OCI-LY3 (cell line): ENCODE data around the gene C11orf54.
A peak's percentile ranks its signal among the peaks of the same experiment; 100 is the strongest.

Source experiments
- H2AFZ ChIP-seq: fragments of 200-600, 300-600 bp; shearing (Covaris generic); 2 replicates; pipeline ENCODE4 v1.6.0; 2014; ENCODE audit warnings: antibody characterized with exemption, low read depth, low read length
- H3K27ac ChIP-seq: fragments of 200-600, 300-600 bp; sonication (generic); 2 replicates; pipeline ENCODE4 v1.5.1; 2014; ENCODE audit warnings: mild to moderate bottlenecking, low read length, moderate library complexity, mixed read lengths
- H3K27me3 ChIP-seq: fragments of 200-600, 300-600 bp; sonication (generic); 2 replicates; pipeline ENCODE4 v1.6.1; 2014; ENCODE audit warnings: low read depth, low read length, mixed read lengths
- H3K36me3 ChIP-seq: fragments of 200-600, 300-600 bp; sonication (generic); replicated peaks from 2 replicates; pipeline ENCODE3; 2014; ENCODE audit warnings: low read depth, low read length, mixed read lengths
- H3K4me1 ChIP-seq: fragments of 300-600, 200-600 bp; sonication (generic); 2 replicates; pipeline ENCODE4 v1.6.1; 2014; ENCODE audit warnings: low read length, mixed read lengths
- H3K4me2 ChIP-seq: fragments of 200-600, 300-600 bp; sonication (generic); 2 replicates; pipeline ENCODE4 v1.6.1; 2014; ENCODE audit warnings: low read length, mixed read lengths
- H3K4me3 ChIP-seq: fragments of 300-600, 200-600 bp; sonication (generic); 2 replicates; pipeline ENCODE4 v1.5.1; 2014; ENCODE audit warnings: antibody characterized with exemption, mild to moderate bottlenecking, low read length, moderate library complexity
- H3K79me2 ChIP-seq: fragments of 300-600, 200-600 bp; shearing (Covaris generic); 2 replicates; pipeline ENCODE4 v1.6.1; 2014; ENCODE audit warnings: mild to moderate bottlenecking, low read length, mixed read lengths
- H3K9ac ChIP-seq: fragments of 300-600, 200-600 bp; shearing (Covaris generic); 2 replicates; pipeline ENCODE4 v1.6.0; 2014; ENCODE audit warnings: mild to moderate bottlenecking, low read length, moderate library complexity
- H3K9me3 ChIP-seq: fragments of 200-600, 300-600 bp; shearing (Covaris generic); 2 replicates; pipeline ENCODE4 v1.6.1; 2014; ENCODE audit warnings: low read length, mixed read lengths; ENCODE audit not compliant: insufficient read depth
- H4K20me1 ChIP-seq: fragments of 200-600, 300-600 bp; sonication (generic); 2 replicates; pipeline ENCODE4 v1.6.1; 2016; ENCODE audit warnings: low read length, mixed read lengths; ENCODE audit not compliant: insufficient read depth
- CTCF ChIP-seq: fragments of 200-600, 300-600 bp; sonication (generic); IDR thresholded peaks from 2 replicates; pipeline ENCODE4 v1.5.1; 2014; ENCODE audit warnings: antibody characterized with exemption, low read length, low read depth
- EZH2phosphoT487 ChIP-seq: fragments of 200-600 bp; shearing (Covaris generic); IDR thresholded peaks from 2 replicates; pipeline ENCODE4 v1.6.1; 2018; ENCODE audit warnings: antibody characterized with exemption, mixed run types, low read depth

Gene C11orf54

GRCh38 chr11:93738647-93739081 is 2.8 kb upstream of the C11orf54 start:
- no peaks in the 10 kb centered on the region for H3K9me3 ChIP-seq
- peak overlapping the region; percentile 95 for H3K4me2 ChIP-seq
- H3K9ac ChIP-seq, result peak overlapping the region; percentile 98
- H3K79me2 ChIP-seq, result peaks cover 93% of the 10 kb centered on the region
- TF ChIP-seq EZH2phosphoT487 (no peak), CTCF (no peak)
- peaks cover 68% of the 10 kb centered on the region for H3K36me3 ChIP-seq
- no peak overlapping the region for H2AFZ ChIP-seq
- no peaks in the 10 kb centered on the region for H3K27me3 ChIP-seq
- peak overlapping the region; percentile 87 for H3K27ac ChIP-seq
- H3K4me1 ChIP-seq, result peaks cover 55% of the 10 kb centered on the region
- peaks cover 58% of the 10 kb centered on the region for H4K20me1 ChIP-seq
- peak overlapping the region; percentile 90 for H3K4me3 ChIP-seq

GRCh38 chr11:93740031-93740729 is 1.3 kb upstream of the C11orf54 start:
- H3K4me3 ChIP-seq, result peak overlapping the region; percentile 90
- H3K4me2 ChIP-seq, result peak overlapping the region; percentile 95
- no peaks in the 10 kb centered on the region for H3K27me3 ChIP-seq
- H2AFZ ChIP-seq, result no peak overlapping the region
- peak overlapping the region; percentile 87 for H3K27ac ChIP-seq
- H3K4me1 ChIP-seq, result peaks cover 44% of the 10 kb centered on the region
- H3K9me3 ChIP-seq, result no peaks in the 10 kb centered on the region
- H3K9ac ChIP-seq, result peak overlapping the region; percentile 98
- H3K36me3 ChIP-seq, result peaks cover 53% of the 10 kb centered on the region
- peaks cover 42% of the 10 kb centered on the region for H4K20me1 ChIP-seq
- TF ChIP-seq CTCF, result no peak
- no peak for TF ChIP-seq EZH2phosphoT487
- peaks cover 78% of the 10 kb centered on the region for H3K79me2 ChIP-seq

GRCh38 chr11:93740730-93741093 is 760 bp upstream of the C11orf54 start:
- Histone ChIP-seq H3K4me2 (peak overlapping the region; percentile 95), H3K36me3 (peaks cover 48% of the 10 kb centered on the region), H3K9me3 (no peaks in the 10 kb centered on the region), H3K27me3 (no peaks in the 10 kb centered on the region), H3K4me3 (peak overlapping the region; percentile 90), H3K79me2 (peaks cover 72% of the 10 kb centered on the region), H2AFZ (no peak overlapping the region), H3K9ac (peak overlapping the region; percentile 98), H3K4me1 (peaks cover 41% of the 10 kb centered on the region), H4K20me1 (peaks cover 40% of the 10 kb centered on the region), H3K27ac (peak overlapping the region; percentile 87)
- TF ChIP-seq EZH2phosphoT487, result no peak
- TF ChIP-seq CTCF, result peak; percentile 18

- H3K4me1 ChIP-seq, result peaks cover 29% of the 10 kb centered on the region
- H3K9me3 ChIP-seq, result no peaks in the 10 kb centered on the region
- peaks cover 61% of the 10 kb centered on the region for H3K79me2 ChIP-seq
Observed at GRCh38 chr11:93741882-93742226, 382 bp downstream of the C11orf54 start.

More at GRCh38 chr11:93741882-93742226, 382 bp downstream of the C11orf54 start:
- peak overlapping the region; percentile 93 for H2AFZ ChIP-seq
- peak overlapping the region; percentile 90 for H3K4me3 ChIP-seq
- H4K20me1 ChIP-seq, result peaks cover 29% of the 10 kb centered on the region
- no peaks in the 10 kb centered on the region for H3K27me3 ChIP-seq
- peak overlapping the region; percentile 98 for H3K9ac ChIP-seq
- TF ChIP-seq CTCF, result no peak
- no peak for TF ChIP-seq EZH2phosphoT487
- H3K27ac ChIP-seq, result peak overlapping the region; percentile 87
- peaks cover 37% of the 10 kb centered on the region for H3K36me3 ChIP-seq
- peak overlapping the region; percentile 78 for H3K4me2 ChIP-seq
